ENCODE data around the gene YARS2.

DNA sequence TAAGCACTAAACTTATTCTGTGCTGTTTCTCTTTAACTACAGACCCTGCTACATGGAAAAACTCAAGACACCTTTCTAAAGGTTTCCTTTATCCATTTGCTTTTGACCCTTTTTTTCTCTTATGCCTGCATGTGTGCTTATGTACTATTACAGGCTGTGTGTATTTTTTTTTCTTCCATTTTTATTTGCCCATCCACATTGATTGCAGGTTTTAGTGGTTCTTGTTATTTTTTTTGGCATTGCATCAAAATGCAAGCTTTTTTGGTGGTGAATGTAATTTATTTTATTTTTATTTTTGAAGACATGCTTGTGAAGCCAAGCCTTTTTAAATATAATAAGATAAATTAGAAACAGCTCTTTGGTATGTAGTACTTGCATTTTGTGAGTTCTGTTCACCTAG is 49.9 kb downstream of the YARS2 start:
- TF ChIP-seq, protein P1, sequence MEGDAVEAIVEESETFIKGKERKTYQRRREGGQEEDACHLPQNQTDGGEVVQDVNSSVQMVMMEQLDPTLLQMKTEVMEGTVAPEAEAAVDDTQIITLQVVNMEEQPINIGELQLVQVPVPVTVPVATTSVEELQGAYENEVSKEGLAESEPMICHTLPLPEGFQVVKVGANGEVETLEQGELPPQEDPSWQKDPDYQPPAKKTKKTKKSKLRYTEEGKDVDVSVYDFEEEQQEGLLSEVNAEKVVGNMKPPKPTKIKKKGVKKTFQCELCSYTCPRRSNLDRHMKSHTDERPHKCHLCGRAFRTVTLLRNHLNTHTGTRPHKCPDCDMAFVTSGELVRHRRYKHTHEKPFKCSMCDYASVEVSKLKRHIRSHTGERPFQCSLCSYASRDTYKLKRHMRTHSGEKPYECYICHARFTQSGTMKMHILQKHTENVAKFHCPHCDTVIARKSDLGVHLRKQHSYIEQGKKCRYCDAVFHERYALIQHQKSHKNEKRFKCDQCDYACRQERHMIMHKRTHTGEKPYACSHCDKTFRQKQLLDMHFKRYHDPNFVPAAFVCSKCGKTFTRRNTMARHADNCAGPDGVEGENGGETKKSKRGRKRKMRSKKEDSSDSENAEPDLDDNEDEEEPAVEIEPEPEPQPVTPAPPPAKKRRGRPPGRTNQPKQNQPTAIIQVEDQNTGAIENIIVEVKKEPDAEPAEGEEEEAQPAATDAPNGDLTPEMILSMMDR (IDR thresholded peaks at IDR 0.05; ENCODE audit: low read length): no peak
- TF ChIP-seq EZH2 (optimal IDR thresholded peaks at IDR 0.05; ENCODE audit: low read depth, low read length): no peak

All from MM.1S (cell line).